ENCODE data around the gene PJA2.

- TF ChIP-seq CTCF (IDR thresholded peaks at IDR 0.05) (no peak), E2F4 (CRISPR knock-in tag; IDR thresholded peaks at IDR 0.05; ENCODE audit: borderline replicate concordance, low read depth) (no peak)
These were observed 40.5 kb upstream of the PJA2 start for GRCh38 chr5:109450129-109450877.
